ENCODE measurements around the gene LTBP1. TPM values are rescaled to one million over a fixed set of nuclear protein-coding genes. Genes with fewer than 3 reads are reported as not detected.

Gene LTBP1
- total and polyA plus RNA-seq, 2 of the 13 experiments (the other 11 are each of a cell fraction or from before 2014, with no cell fraction given) = 0.12 to 0.22 TPM

GRCh38 chr2:32946314-32947075 is at the start of gene LTBP1 (continued):
- no peak; the same call in 1 of the 2 replicates for TF ChIP-seq HMG20A (CRISPR knock-in tag; IDR thresholded peaks at IDR 0.05; ENCODE audit: borderline replicate concordance)
- no peak for TF ChIP-seq ZBTB14 (CRISPR knock-in tag; IDR thresholded peaks at IDR 0.05)
- no peak for TF ChIP-seq ATAD3A (CRISPR knock-in tag; IDR thresholded peaks at IDR 0.05)
- TF ChIP-seq, protein P1, sequence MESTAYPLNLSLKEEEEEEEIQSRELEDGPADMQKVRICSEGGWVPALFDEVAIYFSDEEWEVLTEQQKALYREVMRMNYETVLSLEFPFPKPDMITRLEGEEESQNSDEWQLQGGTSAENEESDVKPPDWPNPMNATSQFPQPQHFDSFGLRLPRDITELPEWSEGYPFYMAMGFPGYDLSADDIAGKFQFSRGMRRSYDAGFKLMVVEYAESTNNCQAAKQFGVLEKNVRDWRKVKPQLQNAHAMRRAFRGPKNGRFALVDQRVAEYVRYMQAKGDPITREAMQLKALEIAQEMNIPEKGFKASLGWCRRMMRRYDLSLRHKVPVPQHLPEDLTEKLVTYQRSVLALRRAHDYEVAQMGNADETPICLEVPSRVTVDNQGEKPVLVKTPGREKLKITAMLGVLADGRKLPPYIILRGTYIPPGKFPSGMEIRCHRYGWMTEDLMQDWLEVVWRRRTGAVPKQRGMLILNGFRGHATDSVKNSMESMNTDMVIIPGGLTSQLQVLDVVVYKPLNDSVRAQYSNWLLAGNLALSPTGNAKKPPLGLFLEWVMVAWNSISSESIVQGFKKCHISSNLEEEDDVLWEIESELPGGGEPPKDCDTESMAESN (CRISPR knock-in tag; conservative IDR thresholded peaks at IDR 0.05) = no peak
- no peak for TF ChIP-seq ZNF367 (CRISPR knock-in tag; IDR thresholded peaks at IDR 0.05; ENCODE audit: borderline replicate concordance)
- no peak for TF ChIP-seq CAMTA2 (CRISPR knock-in tag; IDR thresholded peaks at IDR 0.05; ENCODE audit: borderline replicate concordance)
- TF ChIP-seq, protein P2, sequence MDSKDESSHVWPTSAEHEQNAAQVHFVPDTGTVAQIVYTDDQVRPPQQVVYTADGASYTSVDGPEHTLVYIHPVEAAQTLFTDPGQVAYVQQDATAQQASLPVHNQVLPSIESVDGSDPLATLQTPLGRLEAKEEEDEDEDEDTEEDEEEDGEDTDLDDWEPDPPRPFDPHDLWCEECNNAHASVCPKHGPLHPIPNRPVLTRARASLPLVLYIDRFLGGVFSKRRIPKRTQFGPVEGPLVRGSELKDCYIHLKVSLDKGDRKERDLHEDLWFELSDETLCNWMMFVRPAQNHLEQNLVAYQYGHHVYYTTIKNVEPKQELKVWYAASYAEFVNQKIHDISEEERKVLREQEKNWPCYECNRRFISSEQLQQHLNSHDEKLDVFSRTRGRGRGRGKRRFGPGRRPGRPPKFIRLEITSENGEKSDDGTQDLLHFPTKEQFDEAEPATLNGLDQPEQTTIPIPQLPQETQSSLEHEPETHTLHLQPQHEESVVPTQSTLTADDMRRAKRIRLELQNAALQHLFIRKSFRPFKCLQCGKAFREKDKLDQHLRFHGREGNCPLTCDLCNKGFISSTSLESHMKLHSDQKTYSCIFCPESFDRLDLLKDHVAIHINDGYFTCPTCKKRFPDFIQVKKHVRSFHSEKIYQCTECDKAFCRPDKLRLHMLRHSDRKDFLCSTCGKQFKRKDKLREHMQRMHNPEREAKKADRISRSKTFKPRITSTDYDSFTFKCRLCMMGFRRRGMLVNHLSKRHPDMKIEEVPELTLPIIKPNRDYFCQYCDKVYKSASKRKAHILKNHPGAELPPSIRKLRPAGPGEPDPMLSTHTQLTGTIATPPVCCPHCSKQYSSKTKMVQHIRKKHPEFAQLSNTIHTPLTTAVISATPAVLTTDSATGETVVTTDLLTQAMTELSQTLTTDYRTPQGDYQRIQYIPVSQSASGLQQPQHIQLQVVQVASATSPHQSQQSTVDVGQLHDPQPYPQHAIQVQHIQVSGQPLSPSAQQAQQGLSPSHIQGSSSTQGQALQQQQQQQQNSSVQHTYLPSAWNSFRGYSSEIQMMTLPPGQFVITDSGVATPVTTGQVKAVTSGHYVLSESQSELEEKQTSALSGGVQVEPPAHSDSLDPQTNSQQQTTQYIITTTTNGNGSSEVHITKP (CRISPR knock-in tag; IDR thresholded peaks at IDR 0.05; ENCODE audit: low read depth) = no peak
- no peak for TF ChIP-seq SALL2 (CRISPR knock-in tag; IDR thresholded peaks at IDR 0.05)
- no peak for TF ChIP-seq SOX6 (IDR thresholded peaks at IDR 0.05)
- no peak for TF ChIP-seq SOX6 (CRISPR knock-in tag; IDR thresholded peaks at IDR 0.05)
- TF ChIP-seq ELK4 (CRISPR knock-in tag; IDR thresholded peaks at IDR 0.05; ENCODE audit: borderline replicate concordance) = no peak
- no peak for TF ChIP-seq ZNF577 (CRISPR knock-in tag; IDR thresholded peaks at IDR 0.05; ENCODE audit: borderline replicate concordance, low read depth)
- 0 out of 2 replicates have a peak, but pooled peaks have one; percentile 6 for TF ChIP-seq SAP130 (CRISPR knock-in tag; IDR thresholded peaks at IDR 0.05; ENCODE audit: low read depth)
- no peak for TF ChIP-seq SIN3A (IDR thresholded peaks at IDR 0.05; ENCODE audit: borderline replicate concordance, low read depth, low read length)
- TF ChIP-seq, protein P3, sequence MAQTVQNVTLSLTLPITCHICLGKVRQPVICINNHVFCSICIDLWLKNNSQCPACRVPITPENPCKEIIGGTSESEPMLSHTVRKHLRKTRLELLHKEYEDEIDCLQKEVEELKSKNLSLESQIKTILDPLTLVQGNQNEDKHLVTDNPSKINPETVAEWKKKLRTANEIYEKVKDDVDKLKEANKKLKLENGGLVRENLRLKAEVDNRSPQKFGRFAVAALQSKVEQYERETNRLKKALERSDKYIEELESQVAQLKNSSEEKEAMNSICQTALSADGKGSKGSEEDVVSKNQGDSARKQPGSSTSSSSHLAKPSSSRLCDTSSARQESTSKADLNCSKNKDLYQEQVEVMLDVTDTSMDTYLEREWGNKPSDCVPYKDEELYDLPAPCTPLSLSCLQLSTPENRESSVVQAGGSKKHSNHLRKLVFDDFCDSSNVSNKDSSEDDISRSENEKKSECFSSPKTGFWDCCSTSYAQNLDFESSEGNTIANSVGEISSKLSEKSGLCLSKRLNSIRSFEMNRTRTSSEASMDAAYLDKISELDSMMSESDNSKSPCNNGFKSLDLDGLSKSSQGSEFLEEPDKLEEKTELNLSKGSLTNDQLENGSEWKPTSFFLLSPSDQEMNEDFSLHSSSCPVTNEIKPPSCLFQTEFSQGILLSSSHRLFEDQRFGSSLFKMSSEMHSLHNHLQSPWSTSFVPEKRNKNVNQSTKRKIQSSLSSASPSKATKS (CRISPR knock-in tag; IDR thresholded peaks at IDR 0.05) = no peak
- TF ChIP-seq JARID2 (CRISPR knock-in tag; IDR thresholded peaks at IDR 0.05; ENCODE audit: insufficient replicate concordance) = no peak

All from HepG2 (cell line).